ENCODE measurements around the gene PRR12. TPM values are rescaled to one million over a fixed set of nuclear protein-coding genes. Genes with fewer than 3 reads are reported as not detected.

Gene PRR12
- polyA plus RNA-seq, 1 donor (not counting 4 experiments of a cell fraction or from before 2014, with no cell fraction given), result 0.35 TPM

GRCh38 chr19:49629659-49630058 is 38.7 kb downstream of the PRR12 start:
- H3K4me2 ChIP-seq (ENCODE audit: control insufficient read depth, extremely low read depth, insufficient read depth, low read depth, low read length), result no peak overlapping the region
- H3K27ac ChIP-seq (ENCODE audit: control insufficient read depth, insufficient read depth, low read length), result no peak overlapping the region
- FAIRE-seq (no peak), DNase-seq (ENCODE audit: low read depth, low spot score) (no peak)
- H3K9ac ChIP-seq (ENCODE audit: control insufficient read depth, extremely low read depth, insufficient read depth, low read length), result no peak overlapping the region
- H4K20me1 ChIP-seq (ENCODE audit: control insufficient read depth, extremely low read depth, insufficient read depth, low read length), result no peaks in the 10 kb centered on the region
- no peaks in the 10 kb centered on the region for H3K9me1 ChIP-seq (ENCODE audit: control insufficient read depth, extremely low read depth, insufficient read depth, low read length)
- no peaks in the 10 kb centered on the region for H3K79me2 ChIP-seq (ENCODE audit: control insufficient read depth, insufficient read depth, low read length)
- dilution Hi-C loops (cut with MboI; ENCODE audit: extremely low pct_ligation_motif_present, low sequenced_read_pairs), result no loop called here
- H3K36me3 ChIP-seq (ENCODE audit: control insufficient read depth in 2 of 2, extremely low read depth in 1 of 2, insufficient read depth in 2 of 2, low read length in 2 of 2), result peaks cover 0 to 7% of the 10 kb centered on the region in 2 experiments
- TF ChIP-seq, protein P1, sequence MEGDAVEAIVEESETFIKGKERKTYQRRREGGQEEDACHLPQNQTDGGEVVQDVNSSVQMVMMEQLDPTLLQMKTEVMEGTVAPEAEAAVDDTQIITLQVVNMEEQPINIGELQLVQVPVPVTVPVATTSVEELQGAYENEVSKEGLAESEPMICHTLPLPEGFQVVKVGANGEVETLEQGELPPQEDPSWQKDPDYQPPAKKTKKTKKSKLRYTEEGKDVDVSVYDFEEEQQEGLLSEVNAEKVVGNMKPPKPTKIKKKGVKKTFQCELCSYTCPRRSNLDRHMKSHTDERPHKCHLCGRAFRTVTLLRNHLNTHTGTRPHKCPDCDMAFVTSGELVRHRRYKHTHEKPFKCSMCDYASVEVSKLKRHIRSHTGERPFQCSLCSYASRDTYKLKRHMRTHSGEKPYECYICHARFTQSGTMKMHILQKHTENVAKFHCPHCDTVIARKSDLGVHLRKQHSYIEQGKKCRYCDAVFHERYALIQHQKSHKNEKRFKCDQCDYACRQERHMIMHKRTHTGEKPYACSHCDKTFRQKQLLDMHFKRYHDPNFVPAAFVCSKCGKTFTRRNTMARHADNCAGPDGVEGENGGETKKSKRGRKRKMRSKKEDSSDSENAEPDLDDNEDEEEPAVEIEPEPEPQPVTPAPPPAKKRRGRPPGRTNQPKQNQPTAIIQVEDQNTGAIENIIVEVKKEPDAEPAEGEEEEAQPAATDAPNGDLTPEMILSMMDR (optimal IDR thresholded peaks at IDR 0.05 in 1 of 3, IDR thresholded peaks at IDR 0.05 in 1 of 3, conservative IDR thresholded peaks at IDR 0.05 in 1 of 3; ENCODE audit: extremely low read depth in 1 of 3, insufficient read depth in 2 of 3, low read length in 3 of 3), result no peak
- no peak for TF ChIP-seq EZH2 (IDR thresholded peaks at IDR 0.05; ENCODE audit: low read length)
- no peaks in the 10 kb centered on the region for H3K9me3 ChIP-seq (ENCODE audit: control insufficient read depth, low read depth, low read length)
- peaks cover 3% of the 10 kb centered on the region for H3K4me1 ChIP-seq (ENCODE audit: control insufficient read depth, extremely low read depth, insufficient read depth, low read length)
- no peaks in the 10 kb centered on the region for H3K27me3 ChIP-seq (ENCODE audit: control insufficient read depth, extremely low read depth, insufficient read depth, low read length)
- no peak overlapping the region for H3K4me3 ChIP-seq (ENCODE audit: control insufficient read depth in 2 of 3, extremely low read depth in 1 of 3, insufficient read depth in 2 of 3, low read depth in 1 of 3, low read length in 3 of 3)
- no peak overlapping the region for H2AFZ ChIP-seq (ENCODE audit: control insufficient read depth, low read length)

DNA sequence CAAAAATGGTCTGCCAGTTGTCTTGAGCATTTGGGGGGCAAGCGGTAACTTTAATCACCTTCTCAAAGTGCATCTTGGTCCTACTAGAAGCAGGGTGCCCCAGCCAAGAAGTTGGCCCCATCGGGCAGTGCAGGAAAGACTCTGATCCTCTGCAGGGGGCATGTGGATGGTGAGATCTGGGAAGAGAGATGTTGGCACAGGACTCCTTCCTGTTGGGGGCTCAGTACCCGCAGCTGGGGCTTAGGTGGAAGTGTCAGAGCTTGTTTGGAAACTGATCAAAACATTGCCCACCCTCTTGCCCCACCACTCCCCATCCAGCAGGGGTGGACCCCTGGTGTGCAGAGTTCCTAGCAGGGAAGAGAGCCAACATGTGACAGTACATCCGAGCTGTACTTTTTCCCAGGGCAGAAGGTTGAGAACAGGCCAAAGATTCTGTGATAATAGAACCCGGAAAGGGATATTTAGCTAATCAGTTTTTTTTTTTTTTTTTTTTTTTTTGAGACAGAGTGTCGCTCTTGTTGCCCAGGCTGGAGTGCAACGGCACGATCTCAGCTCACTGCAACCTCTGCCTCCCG is 40.1 kb downstream of the PRR12 start:
- Histone ChIP-seq H3K4me3 (ENCODE audit: control insufficient read depth in 2 of 3, extremely low read depth in 1 of 3, insufficient read depth in 2 of 3, low read depth in 1 of 3, low read length in 3 of 3) (no peak overlapping the region), H3K27ac (ENCODE audit: control insufficient read depth, insufficient read depth, low read length) (no peak overlapping the region), H3K9me3 (ENCODE audit: control insufficient read depth, low read depth, low read length) (no peaks in the 10 kb centered on the region), H3K9ac (ENCODE audit: control insufficient read depth, extremely low read depth, insufficient read depth, low read length) (no peak overlapping the region), H3K79me2 (ENCODE audit: control insufficient read depth, insufficient read depth, low read length) (no peaks in the 10 kb centered on the region), H3K27me3 (ENCODE audit: control insufficient read depth, extremely low read depth, insufficient read depth, low read length) (no peaks in the 10 kb centered on the region), H3K9me1 (ENCODE audit: control insufficient read depth, extremely low read depth, insufficient read depth, low read length) (no peaks in the 10 kb centered on the region), H3K4me2 (ENCODE audit: control insufficient read depth, extremely low read depth, insufficient read depth, low read depth, low read length) (no peak overlapping the region), H3K4me1 (ENCODE audit: control insufficient read depth, extremely low read depth, insufficient read depth, low read length) (peaks cover 3% of the 10 kb centered on the region), H4K20me1 (ENCODE audit: control insufficient read depth, extremely low read depth, insufficient read depth, low read length) (no peaks in the 10 kb centered on the region), H2AFZ (ENCODE audit: control insufficient read depth, low read length) (no peak overlapping the region), H3K36me3 (ENCODE audit: control insufficient read depth in 2 of 2, extremely low read depth in 1 of 2, insufficient read depth in 2 of 2, low read length in 2 of 2) (peaks cover 7 to 12% of the 10 kb centered on the region in 2 experiments)
- no peak for FAIRE-seq
- dilution Hi-C loops (cut with MboI; ENCODE audit: extremely low pct_ligation_motif_present, low sequenced_read_pairs), result no loop called here
- no peak for DNase-seq (ENCODE audit: low read depth, low spot score)
- TF ChIP-seq EZH2 (IDR thresholded peaks at IDR 0.05; ENCODE audit: low read length), result no peak
- TF ChIP-seq, protein P1 (optimal IDR thresholded peaks at IDR 0.05 in 1 of 3, IDR thresholded peaks at IDR 0.05 in 1 of 3, conservative IDR thresholded peaks at IDR 0.05 in 1 of 3; ENCODE audit: extremely low read depth in 1 of 3, insufficient read depth in 2 of 3, low read length in 3 of 3), result no peak

Measured in keratinocyte (primary cell).